K562 (cell line): ENCODE measurements around the gene PATJ. TPM values are rescaled to one million over a fixed set of nuclear protein-coding genes. Genes with fewer than 3 reads are reported as not detected.

Source experiments
- ATAC-seq: fragments of 200-7000 bp; cut with Tn5 transposase; 3 replicates; pipeline ENCODE4 v1.9.1; 2020; ENCODE audit warnings: moderate library complexity
- BruUV-seq: library from RNA; stranded (reverse); fragments of 400-500 nt; replicated peaks from 2 replicates; lab custom pipeline; 2021; lab: Mats Ljungman, UMichigan
- CTCF ChIA-PET: fragments of 300-600 bp; formaldehyde crosslinking; extraction: SDS; loops from one replicate; lab custom pipeline; 2021; ENCODE audit warnings: low intra/inter-chr PET ratio; lab: Yijun Ruan, JAX
- POLR2A ChIA-PET: fragments of 300-600, 350-650 bp; sonication (Branson Sonifier 250); formaldehyde crosslinking; extraction: SDS; loops from one replicate; lab custom pipeline; 2021; ENCODE audit warnings: antibody characterized with exemption, inconsistent platforms; lab: Yijun Ruan, JAX
- DNase-seq, 4 experiments: peaks; one replicate each; pipeline versions ENCODE4 v3.0.0 to v3.0.0-alpha.2; 2011 to 2018; ENCODE audit warnings: low spot score in 3 of 4, mixed read lengths in 3 of 4; ENCODE audit errors: extremely low read depth in 1 of 4
- FAIRE-seq: peaks from 2 replicates; lab custom pipeline; 2011; peaks lifted over from hg19 to GRCh38; lab: Jason Lieb, UNC
- H2AFZ ChIP-seq: 2 replicates; pipeline ENCODE4 v1.6.0; 2011; ENCODE audit warnings: low read depth, low read length, control low read depth, inconsistent platforms
- H3K27ac ChIP-seq: fragments of 200-600 bp; 3 replicates; pipeline ENCODE4 v1.8.0; 2011; ENCODE audit warnings: low read depth, mild to moderate bottlenecking, control low read depth, inconsistent platforms, low read length, moderate library complexity, mixed read lengths; ENCODE audit errors: extremely low read depth
- H3K27me3 ChIP-seq, 2 experiments: fragments of 300-600 bp in 1 of 2; 2 replicates in 1 of 2; 3 replicates in 1 of 2; pipeline versions ENCODE4 v1.6.0 to v1.8.0; 2011; ENCODE audit warnings: inconsistent platforms in 2 of 2, low read length in 2 of 2, mild to moderate bottlenecking in 1 of 2, mixed read lengths in 1 of 2, moderate library complexity in 1 of 2; ENCODE audit not compliant: control insufficient read depth in 2 of 2, insufficient read depth in 2 of 2
- H3K36me3 ChIP-seq: fragments of 300-600 bp; 3 replicates; pipeline ENCODE4 v1.8.0; 2011; ENCODE audit warnings: mild to moderate bottlenecking, low read length, inconsistent platforms; ENCODE audit not compliant: control insufficient read depth, insufficient read depth
- H3K4me1 ChIP-seq, 2 experiments: fragments of 200-600 bp in 1 of 2; replicated peaks in 1 of 2; 2 replicates in 1 of 2; 3 replicates in 1 of 2; pipeline versions ENCODE4 v1.5.1 to v1.8.0; 2011; ENCODE audit warnings: inconsistent platforms in 2 of 2, low read length in 2 of 2, mild to moderate bottlenecking in 1 of 2, mixed read lengths in 1 of 2, moderate library complexity in 1 of 2; ENCODE audit not compliant: control insufficient read depth in 2 of 2, insufficient read depth in 2 of 2
- H3K4me2 ChIP-seq: 2 replicates; pipeline ENCODE4 v1.6.1; 2011; ENCODE audit warnings: low read length, control low read depth, inconsistent platforms, mixed read lengths; ENCODE audit not compliant: insufficient read depth
- H3K4me3 ChIP-seq: fragments of 200-600 bp; sonication (generic), shearing (Covaris generic); 2 replicates; pipeline ENCODE4 v1.5.1; 2016; ENCODE audit warnings: control low read depth, inconsistent platforms
- H3K79me2 ChIP-seq: fragments of 200-600 bp; 3 replicates; pipeline ENCODE4 v1.8.0; 2011; ENCODE audit warnings: low read length, inconsistent platforms; ENCODE audit not compliant: control insufficient read depth, insufficient read depth
- H3K9ac ChIP-seq, 2 experiments: 2 replicates each; pipeline versions ENCODE4 v1.6.0 to v1.6.1; 2011; ENCODE audit warnings: low read depth in 2 of 2, low read length in 2 of 2, control low read depth in 1 of 2, inconsistent platforms in 1 of 2, mild to moderate bottlenecking in 1 of 2, mixed read lengths in 1 of 2; ENCODE audit not compliant: insufficient read depth in 1 of 2
- H3K9me1 ChIP-seq: one replicate; pipeline ENCODE4 v1.6.0; 2011; ENCODE audit warnings: inconsistent platforms, mild to moderate bottlenecking, low read length, moderate library complexity; ENCODE audit not compliant: control insufficient read depth, insufficient read depth
- H3K9me3 ChIP-seq: replicated peaks from 2 replicates; pipeline ENCODE4 v1.5.1; 2011; ENCODE audit warnings: low read depth, low read length, inconsistent platforms; ENCODE audit not compliant: control insufficient read depth, insufficient read depth
- H4K20me1 ChIP-seq: replicated peaks from 2 replicates; pipeline ENCODE4 v1.6.1; 2011; ENCODE audit warnings: low read length, inconsistent platforms, mixed read lengths; ENCODE audit not compliant: control insufficient read depth, insufficient read depth
- IRF1 ChIP-seq: sonication (generic); formaldehyde crosslinking; IDR thresholded peaks from 2 replicates; pipeline ENCODE4 v1.8.0; 2022; ENCODE audit warnings: missing genetic modification reagents, mild to moderate bottlenecking, borderline replicate concordance
- KDM5B ChIP-seq: fragments of 200-600 bp; sonication (generic); IDR thresholded peaks from 2 replicates; pipeline ENCODE4 v1.6.1; 2012; ENCODE audit warnings: low read depth, mild to moderate bottlenecking, moderate library complexity, low read length, control low read depth, inconsistent platforms; ENCODE audit not compliant: insufficient replicate concordance
- POU5F1 ChIP-seq: fragments of 150-350 bp; IDR thresholded peaks from 2 replicates; pipeline ENCODE4 v1.6.1; 2014; ENCODE audit warnings: borderline replicate concordance, low read length, low read depth, mild to moderate bottlenecking; ENCODE audit not compliant: partially characterized antibody
- PTRF ChIP-seq: fragments of 450-650 bp; IDR thresholded peaks from 2 replicates; pipeline ENCODE4 v1.6.1; 2016; ENCODE audit warnings: mild to moderate bottlenecking, missing genetic modification characterization, missing compliant biosample characterization
- RBM17 ChIP-seq: fragments of 200-400 bp; formaldehyde crosslinking; IDR thresholded peaks from 2 replicates; pipeline ENCODE4 v1.6.1; 2017; ENCODE audit warnings: low read depth, mild to moderate bottlenecking, low read length, borderline replicate concordance
- RBM25 ChIP-seq: fragments of 200-400 bp; formaldehyde crosslinking; IDR thresholded peaks from 2 replicates; pipeline ENCODE4 v1.6.1; 2018; ENCODE audit warnings: low read length, low read depth, moderate library complexity; ENCODE audit not compliant: severe bottlenecking
- SMARCB1 ChIP-seq: IDR thresholded peaks from 2 replicates; pipeline ENCODE4 v1.6.1; 2011; ENCODE audit warnings: improper control_type of control experiment, low read depth; ENCODE audit not compliant: insufficient read length
- ZNF583 ChIP-seq: fragments of 250-450 bp; sonication (Bioruptor Pico); IDR thresholded peaks from 2 replicates; pipeline ENCODE4 v1.4.0; 2020
- WGBS: fragments of 100-300 bp; shearing (Covaris generic); methylation state at CpG from one replicate; pipeline ENCODE4 v1.1.6; 2016; ENCODE audit warnings: low coverage, mixed read lengths; ENCODE audit not compliant: insufficient coverage; ENCODE audit errors: missing lambda C conversion rate; 5-methylcytosine and 5-hydroxymethylcytosine counted together
- in situ Hi-C: fragments of 300-500 bp; cut with MboI; formaldehyde crosslinking; loops from 4 replicates; pipeline ENCODE4 v1.15.0; 2018; ENCODE audit warnings: inconsistent platforms, mixed read lengths
- intact Hi-C: fragments of 100-400 bp; cut with micrococcal nuclease; formaldehyde crosslinking; loops from 2 replicates; pipeline ENCODE4 v1.14.2; 2022
- polyA plus RNA-seq, 8 experiments: library from polyadenylated mRNA; depleted of rRNA in 4 of 8; stranded (reverse) in 5 of 8; unstranded in 3 of 8; fragments of >200 nt; fragmentation: Nextera tagmentation in 2 of 8; fragmentation: Illumina TruSeq in 1 of 8; extraction: Ambion mirVana in 2 of 8; extraction: Trizol in 1 of 8; gene quantifications; 2 replicates each; pipeline versions ENCODE4 v1.2.1 to v1.2.3, GENCODE V29; 2011 to 2014; ENCODE audit warnings: inconsistent platforms in 1 of 8, missing spikeins in 1 of 8
- total RNA-seq, 7 experiments: library from RNA; depleted of rRNA in 6 of 7; stranded (reverse); fragments of >200 nt in 6 of 7; fragmentation: Illumina TruSeq in 2 of 7; extraction: Trizol in 2 of 7; gene quantifications; 2 replicates each; pipeline versions ENCODE4 v1.2.1 to v1.2.3, GENCODE V29; 2011 to 2021; ENCODE audit warnings: low replicate concordance in 1 of 7
- TF ChIP-seq, protein P1 (sequence below): fragments of 450-650 bp; formaldehyde crosslinking; IDR thresholded peaks from 2 replicates; pipeline ENCODE4 v1.4.0; 2022; ENCODE audit warnings: mild to moderate bottlenecking, moderate library complexity

The PATJ gene
- total and polyA plus RNA-seq, 9 of the 15 experiments (the other 6 are each of a cell fraction or from before 2014, with no cell fraction given) = 0.22 TPM; not detected in 8

GRCh38 chr1:61869691-61870109, 127.4 kb downstream of the PATJ start:
- no peak overlapping the region for H2AFZ ChIP-seq
- no peak overlapping the region for H3K27ac ChIP-seq
- no peaks in the 10 kb centered on the region for H3K9me3 ChIP-seq
- ATAC-seq (no peak), FAIRE-seq (no peak), DNase-seq (no peak)
- CTCF ChIA-PET = no interaction called here
- intact Hi-C loops = no loop called here
- H3K9ac ChIP-seq = no peak overlapping the region
- POLR2A ChIA-PET = no interaction called here
- H3K4me2 ChIP-seq = no peak overlapping the region
- H3K4me1 ChIP-seq = peaks cover 0 to 3% of the 10 kb centered on the region in 2 experiments; a peak in 1 of 5 replicates
- no peak for TF ChIP-seq SMARCB1
- TF ChIP-seq POU5F1 = no peak
- TF ChIP-seq RBM17 = no peak
- no peak for TF ChIP-seq KDM5B
- TF ChIP-seq, protein P1, sequence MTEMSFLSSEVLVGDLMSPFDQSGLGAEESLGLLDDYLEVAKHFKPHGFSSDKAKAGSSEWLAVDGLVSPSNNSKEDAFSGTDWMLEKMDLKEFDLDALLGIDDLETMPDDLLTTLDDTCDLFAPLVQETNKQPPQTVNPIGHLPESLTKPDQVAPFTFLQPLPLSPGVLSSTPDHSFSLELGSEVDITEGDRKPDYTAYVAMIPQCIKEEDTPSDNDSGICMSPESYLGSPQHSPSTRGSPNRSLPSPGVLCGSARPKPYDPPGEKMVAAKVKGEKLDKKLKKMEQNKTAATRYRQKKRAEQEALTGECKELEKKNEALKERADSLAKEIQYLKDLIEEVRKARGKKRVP (CRISPR knock-in tag) = no peak
- TF ChIP-seq RBM25 = no peak
- TF ChIP-seq PTRF (tag) = no peak
- TF ChIP-seq IRF1 (CRISPR knock-in tag) = no peak
- no peak for TF ChIP-seq ZNF583
- H3K79me2 ChIP-seq = no peaks in the 10 kb centered on the region
- 27% methylated on average over 13 of the region's 14 CpGs for WGBS
- in situ Hi-C loops = no loop called here
- H3K27me3 ChIP-seq = no peaks in the 10 kb centered on the region
- H3K9me1 ChIP-seq = no peaks in the 10 kb centered on the region
- no peaks in the 10 kb centered on the region for H4K20me1 ChIP-seq
- H3K4me3 ChIP-seq = no peak overlapping the region
- no peaks in the 10 kb centered on the region for H3K36me3 ChIP-seq
- no TSS peak for BruUV-seq
